GM18526 (cell line): ENCODE results near the gene AMBRA1.

Experiments used
- POLR2A ChIP-seq: IDR thresholded peaks from 3 replicates; pipeline ENCODE4 v1.6.1; 2011; ENCODE audit not compliant: insufficient read length; ENCODE audit errors: extremely low read depth

The AMBRA1 gene

GRCh38 chr11:46352063-46352841 is 241.6 kb downstream of the AMBRA1 start:
- TF ChIP-seq POLR2A = no peak

GRCh38 chr11:46351606-46352005 is 242.2 kb downstream of the AMBRA1 start:
- no peak for TF ChIP-seq POLR2A

GRCh38 chr11:46351148-46351547 is 242.7 kb downstream of the AMBRA1 start:
- no peak for TF ChIP-seq POLR2A

- TF ChIP-seq POLR2A = no peak
These were observed 243.1 kb downstream of the AMBRA1 start for GRCh38 chr11:46350695-46351094.

- no peak for TF ChIP-seq POLR2A
These were observed 245.0 kb downstream of the AMBRA1 start for GRCh38 chr11:46348566-46349401.

- TF ChIP-seq POLR2A = no peak
These were observed 246.0 kb downstream of the AMBRA1 start for GRCh38 chr11:46347637-46348311.

- TF ChIP-seq POLR2A = peak; percentile 33
These were observed 246.8 kb downstream of the AMBRA1 start, which contains the start of gene DGKZ for GRCh38 chr11:46346886-46347636. Gene DGKZ, plus strand, starts transcription at chr11:46347463. Its CDS starts 197 bp downstream, at chr11:46347660.
